ENCODE results near the gene PSMD14. TPM values are rescaled to one million over a fixed set of nuclear protein-coding genes. Genes with fewer than 3 reads are reported as not detected.

PSMD14 gene
- total RNA-seq, 1 experiment from 2014 or later: 206 TPM

- DNase-seq (ENCODE audit: extremely low read depth, low read depth): no peak
Observed at GRCh38 chr2:161417438-161418274, 109.4 kb downstream of the PSMD14 start.

DNA sequence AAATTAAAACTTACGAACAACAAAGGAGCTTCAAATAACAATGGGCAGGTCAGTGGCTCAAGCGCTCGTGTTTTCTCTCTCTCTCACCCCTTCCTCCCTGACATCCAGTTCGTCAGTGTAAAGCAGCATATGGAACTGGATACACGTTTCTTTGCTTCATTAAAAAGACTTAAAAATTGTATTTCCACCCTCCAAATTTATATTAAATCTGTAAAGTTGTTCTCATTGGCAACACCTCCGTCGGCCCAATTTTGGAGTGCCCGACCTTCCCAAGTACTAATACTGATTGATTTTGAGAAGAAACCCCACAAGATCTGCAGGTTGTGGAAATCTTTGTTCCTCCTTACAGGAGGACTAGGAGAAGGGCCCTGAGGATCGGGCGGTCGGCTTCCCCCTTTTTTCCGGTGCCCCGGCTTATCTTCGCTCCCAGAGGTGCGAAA is 110.1 kb downstream of the PSMD14 start:
- DNase-seq (ENCODE audit: extremely low read depth, low read depth): no peak

DNA sequence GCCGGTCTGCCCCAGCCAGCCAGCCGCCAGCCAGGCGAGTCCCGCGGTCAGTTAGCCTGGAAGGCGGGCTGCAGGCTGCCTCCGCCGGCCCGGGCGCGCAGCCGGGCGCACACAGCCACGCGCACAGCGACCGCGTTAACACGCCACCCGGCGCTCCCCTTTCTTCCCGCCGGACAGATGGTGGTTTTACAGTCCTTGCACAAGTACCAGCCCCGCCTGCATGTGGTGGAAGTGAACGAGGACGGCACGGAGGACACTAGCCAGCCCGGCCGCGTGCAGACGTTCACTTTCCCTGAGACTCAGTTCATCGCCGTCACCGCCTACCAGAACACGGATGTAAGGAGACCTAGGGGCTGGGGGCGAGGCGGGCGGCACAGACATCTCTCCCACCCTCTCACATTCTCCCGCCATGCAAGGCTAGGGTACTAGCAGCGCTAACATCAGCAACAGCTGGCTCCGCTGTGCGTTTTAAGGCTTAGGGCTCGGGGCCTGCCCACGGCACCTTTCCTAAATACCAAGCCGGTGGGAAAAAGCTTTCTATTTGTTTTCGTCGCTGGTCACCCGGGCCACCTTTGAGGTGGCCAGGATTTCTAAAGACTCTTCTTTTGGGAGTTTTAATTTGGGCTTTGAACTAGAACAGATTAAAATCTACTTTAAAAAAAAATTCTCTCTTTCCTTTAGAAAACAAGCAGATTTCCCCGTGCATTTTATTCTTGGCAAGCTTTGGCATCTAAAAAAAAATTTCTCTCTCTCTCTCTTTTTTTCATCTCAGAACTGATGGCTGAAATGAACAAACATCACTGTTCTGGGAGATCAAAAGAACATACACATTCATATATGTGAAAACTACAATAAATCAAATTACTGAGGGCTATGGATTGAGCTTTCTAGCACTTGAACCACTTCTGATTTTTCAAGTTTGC is 110.8 kb downstream of the PSMD14 start:
- no peak for DNase-seq (ENCODE audit: extremely low read depth, low read depth)

DNA sequence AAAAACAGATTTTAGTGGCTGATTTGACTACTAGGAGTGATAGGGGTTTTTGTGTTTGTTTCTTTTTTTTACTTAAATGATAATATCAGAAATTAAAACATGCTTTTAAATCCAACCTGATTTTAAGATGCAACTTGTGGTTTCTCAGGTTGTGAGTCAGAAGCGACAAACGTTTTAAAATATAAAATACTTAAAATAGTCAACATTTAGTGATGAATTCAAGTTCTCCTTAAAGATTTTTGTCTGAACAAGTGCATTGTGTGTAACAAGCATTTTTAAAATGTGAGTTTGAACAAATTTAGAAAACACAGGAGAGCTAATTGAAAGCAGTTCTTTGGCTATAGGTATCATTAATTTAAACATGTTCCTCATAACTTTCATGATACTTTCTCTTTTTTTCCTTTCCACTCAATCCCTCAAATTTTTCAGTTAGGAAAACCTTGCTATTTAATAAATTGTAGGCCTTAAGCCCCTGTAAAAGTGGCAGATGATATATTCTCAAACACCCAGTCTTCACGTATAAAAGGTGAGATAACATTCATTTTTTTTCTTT is 111.5 kb downstream of the PSMD14 start:
- DNase-seq (ENCODE audit: extremely low read depth, low read depth): no peak

DNA sequence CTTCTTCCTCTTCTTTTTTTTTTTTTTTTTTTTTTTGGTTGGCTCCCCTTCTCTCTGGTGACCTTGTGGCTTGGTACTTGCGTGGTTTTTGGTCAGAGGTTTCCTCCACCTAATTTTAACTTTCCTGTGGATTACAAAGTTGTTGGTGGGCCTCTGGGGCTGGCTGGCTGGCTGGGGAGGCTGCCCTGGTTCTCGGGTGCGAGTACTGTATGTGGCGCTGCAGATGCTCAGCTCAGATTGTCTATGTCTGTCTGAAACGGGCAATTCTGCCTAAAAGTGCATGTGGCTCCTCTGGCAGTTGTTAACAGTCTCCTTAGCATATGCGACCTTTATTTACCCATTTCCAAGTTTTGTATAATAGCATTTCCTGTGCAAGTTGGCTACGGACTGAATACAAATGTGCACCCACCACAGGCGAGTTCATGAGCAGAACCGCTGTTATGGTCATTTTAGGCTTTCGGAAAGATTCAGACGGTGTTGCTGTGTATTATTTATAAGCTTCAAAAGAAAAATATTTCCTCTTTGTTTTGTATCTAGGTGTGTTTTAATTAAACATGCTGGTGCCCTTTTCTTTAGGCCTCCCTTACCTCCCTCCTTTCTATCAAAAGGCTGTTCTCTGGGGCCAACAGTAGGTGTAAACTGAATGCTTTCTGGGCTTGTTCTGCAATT is 112.3 kb downstream of the PSMD14 start:
- no peak for DNase-seq (ENCODE audit: extremely low read depth, low read depth)

DNA sequence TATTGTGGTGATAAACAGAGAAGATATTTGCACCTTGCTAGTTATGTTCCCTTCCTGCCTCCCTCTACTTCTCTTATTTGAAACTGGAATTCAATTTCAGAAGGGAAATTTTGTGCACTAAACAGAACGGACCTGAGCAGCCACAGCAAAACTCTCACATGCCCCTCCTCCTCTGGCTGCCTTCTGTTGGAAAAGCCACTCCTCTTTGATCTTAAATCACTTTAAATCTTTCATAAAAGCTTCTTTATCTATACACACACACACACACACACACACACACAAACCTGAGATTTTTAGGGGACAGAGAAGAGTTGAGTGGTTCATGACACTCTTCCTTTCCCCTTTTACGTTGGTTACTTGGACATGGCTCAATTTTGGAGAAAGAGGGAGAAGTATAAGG is 113.5 kb downstream of the PSMD14 start:
- DNase-seq (ENCODE audit: extremely low read depth, low read depth): no peak

- DNase-seq (ENCODE audit: extremely low read depth, low read depth): no peak
Observed at GRCh38 chr2:161422816-161423403, 114.7 kb downstream of the PSMD14 start.

GRCh38 chr2:161423421-161424393 is 115.5 kb downstream of the PSMD14 start:
- DNase-seq (ENCODE audit: extremely low read depth, low read depth): no peak

- no peak for DNase-seq (ENCODE audit: extremely low read depth, low read depth)
Observed at GRCh38 chr2:161424394-161424769, 116.2 kb downstream of the PSMD14 start.

DNA sequence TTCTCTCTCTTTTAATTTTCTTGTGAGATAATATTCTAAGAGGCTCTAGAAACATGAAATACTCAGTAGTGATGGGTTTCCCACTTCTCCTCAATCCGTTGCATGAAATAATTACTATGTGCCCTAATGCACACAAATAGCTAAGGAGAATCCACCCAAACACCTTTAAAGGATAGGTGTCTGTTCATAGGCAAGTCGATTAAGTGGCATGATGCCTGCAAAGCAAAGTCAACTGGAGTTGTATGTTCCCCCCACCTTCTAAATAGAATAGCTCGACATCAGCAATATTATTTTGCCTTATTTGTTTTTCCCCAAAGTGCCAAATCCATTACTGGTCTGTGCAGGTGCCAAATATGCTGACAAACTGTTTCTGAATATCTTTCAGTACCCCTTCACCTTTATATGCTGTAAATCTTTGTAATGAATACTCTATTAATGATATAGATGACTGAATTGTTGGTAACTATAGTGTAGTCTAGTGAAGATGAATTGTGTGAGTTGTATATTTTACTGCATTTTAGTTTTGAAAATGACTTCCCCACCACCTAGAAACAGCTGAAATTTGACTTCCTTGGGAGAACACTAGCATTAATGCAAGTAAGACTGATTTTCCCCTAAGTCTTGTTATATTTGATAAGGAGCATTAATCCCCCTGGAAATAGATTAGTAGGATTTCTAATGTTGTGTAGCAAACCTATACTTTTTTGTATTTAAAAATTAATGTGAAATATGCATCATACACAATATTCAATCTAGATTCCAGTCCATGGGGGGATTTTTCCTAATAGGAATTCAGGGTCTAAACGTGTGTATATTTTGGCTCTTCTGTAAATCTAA is 116.9 kb downstream of the PSMD14 start:
- DNase-seq (ENCODE audit: extremely low read depth, low read depth): no peak

DNA sequence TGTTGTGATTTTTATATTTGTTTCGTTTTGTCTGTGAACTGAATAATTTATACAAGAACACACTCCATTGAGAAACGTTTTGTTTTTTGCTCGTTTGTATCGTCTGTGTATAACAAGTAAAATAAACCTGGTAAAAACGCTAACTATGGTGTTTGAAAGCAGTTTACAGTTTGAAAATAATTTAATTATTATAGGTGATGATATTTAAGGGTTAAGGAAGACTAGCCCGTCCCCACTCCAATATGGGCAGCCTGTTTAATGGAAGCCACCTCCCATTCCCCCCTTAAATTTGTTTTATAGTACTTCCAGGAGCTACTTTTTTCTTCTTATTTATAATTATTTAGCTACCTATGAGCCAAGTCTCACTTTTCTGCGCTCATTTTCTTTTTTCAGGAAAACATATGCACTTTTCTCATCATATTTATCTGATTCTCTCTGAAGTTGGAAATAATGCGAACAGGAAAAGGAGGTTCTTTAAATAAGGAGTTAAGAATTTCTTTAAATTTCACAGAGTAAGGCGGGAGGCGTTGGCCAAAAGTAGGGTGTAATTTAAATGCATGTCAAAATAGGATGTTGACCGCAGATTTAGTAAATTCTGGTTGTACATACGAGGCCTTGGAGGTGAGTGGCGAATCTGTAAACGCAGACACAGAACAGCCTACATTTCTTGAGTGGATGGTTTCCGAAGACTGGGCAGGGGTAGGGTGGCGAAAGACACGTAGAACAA is 117.7 kb downstream of the PSMD14 start:
- no peak for DNase-seq (ENCODE audit: extremely low read depth, low read depth)

DNA sequence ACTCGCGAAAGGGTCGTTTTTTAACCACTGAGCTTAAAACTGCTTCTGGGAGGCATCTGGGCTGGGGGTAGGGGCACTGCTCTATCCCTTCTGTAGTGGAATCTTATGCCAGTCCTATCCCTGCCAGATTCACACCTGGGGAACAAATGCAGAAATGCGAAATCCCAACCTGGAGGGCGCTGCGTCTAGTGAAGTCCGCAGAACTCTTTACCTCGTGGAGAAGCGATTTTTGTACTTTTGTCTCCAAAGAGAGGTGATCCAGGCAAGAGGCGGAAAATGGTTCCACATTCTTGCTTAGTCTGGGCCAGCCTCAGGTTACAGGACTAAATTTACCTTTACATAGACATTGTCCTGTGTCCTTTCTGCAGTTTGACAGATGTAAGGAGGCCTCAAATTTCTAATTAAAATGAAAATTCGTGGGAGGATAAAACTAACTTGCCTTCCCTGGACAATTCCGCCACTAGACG is 118.3 kb downstream of the PSMD14 start:
- DNase-seq (ENCODE audit: extremely low read depth, low read depth): no peak

- DNase-seq (ENCODE audit: extremely low read depth, low read depth): no peak
Observed at GRCh38 chr2:161426922-161427663, 118.9 kb downstream of the PSMD14 start.

DNA sequence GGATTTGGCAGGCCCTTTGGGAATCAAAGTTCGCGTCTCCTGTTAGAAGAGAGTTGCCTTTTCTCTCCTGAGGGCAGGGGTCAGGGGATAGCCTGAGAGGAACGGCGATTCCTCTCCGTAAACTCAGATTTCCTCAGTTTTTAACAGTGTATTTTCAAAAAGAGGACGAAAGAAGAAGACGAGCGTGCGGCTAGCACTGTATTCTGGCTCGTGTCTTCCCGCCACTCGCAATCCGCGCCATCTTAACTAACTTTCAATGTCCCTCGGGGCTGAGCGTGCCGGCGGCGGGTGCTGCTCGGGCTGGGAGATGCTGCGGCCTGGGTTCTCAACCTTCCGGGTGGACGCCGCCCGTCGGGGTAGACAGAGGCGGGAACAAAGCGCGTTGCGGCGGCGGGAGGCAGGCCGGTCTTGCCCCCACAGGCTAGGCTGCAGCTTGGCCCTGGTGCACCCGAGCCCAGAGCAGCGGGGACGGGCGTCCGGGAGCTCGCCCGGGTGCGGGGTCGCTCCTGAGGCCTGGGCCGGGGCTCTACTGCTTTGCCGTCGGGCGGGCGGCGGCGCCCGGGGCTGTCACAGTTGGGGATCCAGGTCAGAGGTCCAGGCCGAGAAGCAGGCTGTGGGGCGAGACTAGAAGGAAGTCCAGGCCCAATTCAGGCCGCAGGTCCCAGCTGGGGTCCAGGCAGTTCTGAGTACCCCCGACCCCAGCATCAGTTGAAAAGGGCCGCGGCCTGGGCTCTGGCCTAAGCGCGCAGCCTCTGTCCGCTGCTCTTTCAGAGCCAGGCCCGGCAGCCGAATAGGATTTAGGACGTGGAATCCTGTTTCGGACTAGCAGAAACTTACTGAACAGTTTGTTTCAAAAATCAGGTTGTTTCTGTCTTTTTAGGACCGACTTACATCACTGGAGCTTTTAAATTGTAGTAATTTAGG is 119.7 kb downstream of the PSMD14 start:
- DNase-seq (ENCODE audit: extremely low read depth, low read depth): no peak

DNA sequence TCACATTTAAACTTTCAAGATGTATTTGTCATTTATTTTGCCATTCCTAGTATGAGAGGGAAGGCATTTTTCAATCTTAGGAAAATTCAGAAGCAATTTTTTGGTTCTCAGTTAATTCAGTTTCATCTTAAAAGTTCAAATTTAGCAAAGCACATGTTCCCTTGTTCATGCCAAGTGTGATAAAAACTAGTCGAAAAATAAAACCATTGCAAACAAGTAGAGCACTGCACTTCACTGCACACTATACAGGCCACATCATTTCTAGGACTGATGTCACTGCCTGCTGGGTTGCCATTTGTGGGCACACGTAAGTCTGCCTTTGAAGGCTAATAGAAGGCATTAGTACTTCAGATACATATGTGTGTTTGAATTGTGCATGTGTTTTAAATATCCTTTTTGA is 122.2 kb downstream of the PSMD14 start:
- no peak for DNase-seq (ENCODE audit: extremely low read depth, low read depth)

DNA sequence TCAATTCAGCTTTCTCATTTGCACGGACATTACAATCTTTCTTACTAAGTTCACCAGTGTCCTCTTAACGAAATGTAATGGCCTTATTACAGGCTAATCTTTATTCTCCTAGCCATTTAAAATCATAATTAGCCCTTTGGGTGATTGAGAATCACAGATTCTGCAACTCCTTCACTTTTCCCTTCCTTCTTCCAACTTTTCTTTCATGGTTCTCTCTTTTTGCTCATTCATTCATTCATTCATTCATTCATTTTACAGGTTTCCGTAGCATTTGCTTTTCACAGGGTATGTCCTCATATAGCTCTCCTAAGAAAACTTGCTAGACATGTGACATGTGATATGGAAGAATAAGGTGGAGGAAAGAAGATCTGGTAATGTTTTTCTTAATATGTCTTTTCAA is 123.9 kb downstream of the PSMD14 start:
- DNase-seq (ENCODE audit: extremely low read depth, low read depth): no peak

Data from NCI-H460 (cell line).